Naive thymus-derived CD4-positive, alpha-beta T cell (primary cell): ENCODE results near the gene FBL. TPM values are rescaled to one million over a fixed set of nuclear protein-coding genes. Genes with fewer than 3 reads are reported as not detected.
A peak's percentile ranks its signal among the peaks of the same experiment; 100 is the strongest.

Source experiments
- ATAC-seq: fragments of 150-1000 bp; cut with Tn5 transposase; 2 replicates; pipeline ENCODE4 v1.10.0; 2021; ENCODE audit warnings: mild to moderate bottlenecking, moderate library complexity
- CTCF ChIA-PET: fragments of 350-600 bp; sonication (Branson Sonifier 250); formaldehyde crosslinking; loops from one replicate; lab custom pipeline; 2021; ENCODE audit warnings: antibody characterized with exemption; lab: Charles Lee
- POLR2A ChIA-PET: fragments of 350-600 bp; sonication (Branson Sonifier 250); formaldehyde crosslinking; loops from one replicate; lab custom pipeline; 2021; ENCODE audit warnings: antibody characterized with exemption, inconsistent platforms; lab: Charles Lee
- DNase-seq, 9 donors: peaks; one replicate each; pipeline versions ENCODE4 v3.0.0 to v3.0.0-alpha.2; 2020 to 2022; ENCODE audit warnings: mixed read lengths in 1 of 9
- H3K27ac ChIP-seq: one replicate; pipeline ENCODE4 v1.7.0; 2013; ENCODE audit warnings: mild to moderate bottlenecking, low read depth, low read length, moderate library complexity
- H3K27me3 ChIP-seq, 2 donors: one replicate each; pipeline ENCODE4 v1.7.0; 2013; ENCODE audit warnings: low read length in 2 of 2, mild to moderate bottlenecking in 2 of 2, moderate library complexity in 2 of 2; ENCODE audit not compliant: control insufficient read depth in 2 of 2, insufficient read depth in 2 of 2
- H3K36me3 ChIP-seq, 3 experiments: 1 replicate in 2 of 3; 2 replicates in 1 of 3; pipeline ENCODE4 v1.7.0; 2013; ENCODE audit warnings: low read length in 3 of 3, mild to moderate bottlenecking in 3 of 3, moderate library complexity in 1 of 3; ENCODE audit not compliant: insufficient read depth in 3 of 3, control insufficient read depth in 2 of 3
- H3K4me1 ChIP-seq, 2 donors: one replicate each; pipeline ENCODE4 v1.7.0; 2013; ENCODE audit warnings: low read length in 2 of 2, mild to moderate bottlenecking in 2 of 2, moderate library complexity in 1 of 2; ENCODE audit not compliant: control insufficient read depth in 2 of 2, insufficient read depth in 2 of 2
- H3K4me3 ChIP-seq: 2 replicates; pipeline ENCODE4 v1.7.0; 2013; ENCODE audit warnings: mild to moderate bottlenecking, low read length
- H3K9me3 ChIP-seq, 3 experiments: 1 replicate in 2 of 3; 2 replicates in 1 of 3; pipeline ENCODE4 v1.7.0; 2013; ENCODE audit warnings: low read length in 3 of 3; ENCODE audit not compliant: control insufficient read depth in 2 of 3
- H3K27ac Mint-ChIP-seq, 9 donors: one replicate each; pipeline ENCODE4 v1.8.0; 2020 to 2022; ENCODE audit warnings: mixed read lengths in 9 of 9, mild to moderate bottlenecking in 8 of 9, moderate library complexity in 5 of 9, inconsistent platforms in 2 of 9
- H3K27me3 Mint-ChIP-seq, 5 donors: one replicate each; pipeline ENCODE4 v1.8.0; 2021 to 2022; ENCODE audit warnings: mixed read lengths in 5 of 5, mild to moderate bottlenecking in 1 of 5
- H3K36me3 Mint-ChIP-seq, 5 donors: one replicate each; pipeline ENCODE4 v1.8.0; 2020 to 2022; ENCODE audit warnings: mixed read lengths in 5 of 5, mild to moderate bottlenecking in 3 of 5, inconsistent platforms in 1 of 5
- H3K4me1 Mint-ChIP-seq, 7 donors: one replicate each; pipeline ENCODE4 v1.8.0; 2020 to 2022; ENCODE audit warnings: mixed read lengths in 7 of 7, mild to moderate bottlenecking in 3 of 7, inconsistent platforms in 1 of 7
- H3K4me3 Mint-ChIP-seq, 10 donors: one replicate each; pipeline ENCODE4 v1.8.0; 2020 to 2022; ENCODE audit warnings: mild to moderate bottlenecking in 10 of 10, mixed read lengths in 10 of 10, moderate library complexity in 6 of 10, inconsistent platforms in 2 of 10
- H3K9me3 Mint-ChIP-seq, 11 donors: one replicate each; pipeline ENCODE4 v1.8.0; 2020 to 2022; ENCODE audit warnings: mixed read lengths in 11 of 11, mild to moderate bottlenecking in 4 of 11, inconsistent platforms in 1 of 11, moderate library complexity in 1 of 11
- intact Hi-C, 2 donors: fragments of 100-400 bp; cut with micrococcal nuclease; formaldehyde crosslinking; loops; one replicate each; pipeline ENCODE4 v1.15.1; 2023
- polyA plus RNA-seq, 2 donors: library from polyadenylated mRNA; unstranded; fragments of 300-500 nt; fragmentation: Illumina TruSeq; gene quantifications; one replicate each; pipeline ENCODE4 v1.2.3, GENCODE V29; 2021
- total RNA-seq, 6 experiments: library from RNA in 5 of 6; stranded (reverse) in 5 of 6; gene quantifications; 1 replicate in 5 of 6; 2 replicates in 1 of 6; pipeline ENCODE4 v1.2.3 and lab custom pipeline; 2021 to 2026

Gene FBL
- total and polyA plus RNA-seq, 7 experiments from 2014 or later = 222 to 387 (median 359) TPM

DNA sequence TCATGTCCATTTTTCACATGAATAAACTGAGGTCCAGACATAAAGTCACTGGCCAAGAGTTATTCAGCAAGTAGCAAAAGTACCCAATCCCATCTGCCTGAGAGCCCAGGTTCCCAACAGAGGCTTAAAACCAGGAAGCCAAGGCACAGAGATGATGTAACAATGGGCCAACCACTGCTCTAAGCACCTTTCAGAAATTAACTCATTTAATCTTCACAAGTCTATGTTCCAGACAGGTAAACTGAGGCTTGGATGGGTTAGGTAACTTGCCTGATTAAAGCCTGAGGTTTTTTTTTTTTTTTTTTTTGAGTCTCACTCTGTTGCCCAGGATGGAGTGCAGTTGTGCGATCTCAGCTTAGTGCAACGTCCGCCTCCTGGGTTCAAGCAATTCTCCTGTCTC, 8.2 kb downstream of the FBL start:
- H3K36me3 Mint-ChIP-seq = peaks cover 8 to 33% (median 24%) of the 10 kb centered on the region in 5 donors
- no peak overlapping the region for H3K4me3 ChIP-seq
- ATAC-seq (no peak), DNase-seq (no peak)
- H3K27me3 Mint-ChIP-seq = no peaks in the 10 kb centered on the region
- H3K36me3 ChIP-seq = peaks cover 17 to 60% (median 21%) of the 10 kb centered on the region in 3 experiments
- no peaks in the 10 kb centered on the region for H3K9me3 ChIP-seq
- no peak overlapping the region for H3K27ac ChIP-seq
- H3K27ac Mint-ChIP-seq = peak overlapping the region in 4 of 9 donors; percentile 8 to 68 (median 54)
- H3K4me1 ChIP-seq = peaks cover 7 to 15% of the 10 kb centered on the region in 2 donors
- no peak overlapping the region for H3K4me3 Mint-ChIP-seq
- intact Hi-C loops = loop anchor here in 1 of 2 donors (10.0 kb wide), 1 partner anchor 903 kb away; the partner anchor contains the start of genes MRPS12 and SARS2
- H3K27me3 ChIP-seq = no peaks in the 10 kb centered on the region
- CTCF ChIA-PET = interaction anchor here (1.2 kb wide), 1 partner anchor 133 kb away, joined by 3 read pairs; the partner anchor contains the start of gene PSMC4
- H3K9me3 Mint-ChIP-seq = no peaks in the 10 kb centered on the region
- POLR2A ChIA-PET = interaction anchor here (1.0 kb wide), 1 partner anchor 9 kb away, joined by 5 read pairs; no protein-coding TSS in a partner anchor
- H3K4me1 Mint-ChIP-seq = peaks cover 15 to 33% (median 24%) of the 10 kb centered on the region in 7 donors

DNA sequence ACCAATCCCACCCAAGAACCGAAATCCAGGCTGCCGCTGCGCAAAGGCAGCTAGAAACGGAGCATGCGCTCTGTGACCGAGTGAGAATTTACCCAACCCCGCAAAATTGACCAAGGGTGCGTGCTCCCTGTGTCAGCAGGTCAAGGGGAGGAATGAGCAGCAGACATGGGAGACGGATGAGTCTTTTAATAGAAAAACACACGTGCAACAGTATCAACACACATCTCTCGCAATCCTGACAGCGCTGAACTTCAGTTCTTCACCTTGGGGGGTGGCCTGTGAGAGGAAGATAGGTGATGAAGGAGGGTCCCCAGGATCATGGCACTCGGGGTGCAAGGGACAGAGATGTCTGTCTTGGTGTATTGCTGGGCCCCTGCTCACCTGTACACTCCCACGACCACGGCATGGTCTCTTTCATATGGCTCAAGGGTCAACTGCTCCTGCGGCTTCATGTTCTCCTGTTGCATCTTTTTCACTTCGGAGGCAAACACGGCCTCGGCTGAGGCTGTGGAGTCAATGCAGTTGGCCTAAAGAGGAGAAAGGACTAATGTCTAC, 11.8 kb downstream of the FBL start:
- ChIA-PET POLR2A (interaction anchor here (0.7 to 2.2 kb wide), 11 partner anchors 9 to 399 kb away, joined by 3 to 42 read pairs (median 6); partner anchors contain the start of genes FBL, PSMC4, RPS16 and SUPT5H), CTCF (interaction anchor here (1.1 to 1.4 kb wide), 3 partner anchors 9 to 42 kb away, joined by 5 to 10 read pairs (median 8); no protein-coding TSS in a partner anchor)
- H3K36me3 Mint-ChIP-seq = peaks cover 13 to 47% (median 26%) of the 10 kb centered on the region in 5 donors
- H3K27ac Mint-ChIP-seq = peak overlapping the region; percentile 85 to 96 (median 92)
- H3K27me3 Mint-ChIP-seq = no peaks in the 10 kb centered on the region
- peaks cover 0 to 3% (median 0%) of the 10 kb centered on the region in 11 donors for H3K9me3 Mint-ChIP-seq
- intact Hi-C loops = loop anchor here (1.0 to 10.0 kb wide), 12 partner anchors 10 to 1518 kb away; partner anchors contain the start of genes FBL (in 2 of the 2), PSMC4 (in 2 of the 2), HNRNPUL1 (in 1 of the 2) and MED29 (in 1 of the 2)
- DNase-seq (no peak), ATAC-seq (no peak)
- Histone ChIP-seq H3K27me3 (no peaks in the 10 kb centered on the region), H3K9me3 (no peaks in the 10 kb centered on the region), H3K4me3 (no peak overlapping the region), H3K4me1 (peaks cover 17 to 20% of the 10 kb centered on the region in 2 donors), H3K36me3 (peaks cover 21 to 69% (median 24%) of the 10 kb centered on the region in 3 experiments), H3K27ac (peak overlapping the region; percentile 96)
- peak overlapping the region; percentile 60 to 87 (median 78) for H3K4me3 Mint-ChIP-seq
- peaks cover 16 to 31% (median 25%) of the 10 kb centered on the region in 7 donors for H3K4me1 Mint-ChIP-seq

DNA sequence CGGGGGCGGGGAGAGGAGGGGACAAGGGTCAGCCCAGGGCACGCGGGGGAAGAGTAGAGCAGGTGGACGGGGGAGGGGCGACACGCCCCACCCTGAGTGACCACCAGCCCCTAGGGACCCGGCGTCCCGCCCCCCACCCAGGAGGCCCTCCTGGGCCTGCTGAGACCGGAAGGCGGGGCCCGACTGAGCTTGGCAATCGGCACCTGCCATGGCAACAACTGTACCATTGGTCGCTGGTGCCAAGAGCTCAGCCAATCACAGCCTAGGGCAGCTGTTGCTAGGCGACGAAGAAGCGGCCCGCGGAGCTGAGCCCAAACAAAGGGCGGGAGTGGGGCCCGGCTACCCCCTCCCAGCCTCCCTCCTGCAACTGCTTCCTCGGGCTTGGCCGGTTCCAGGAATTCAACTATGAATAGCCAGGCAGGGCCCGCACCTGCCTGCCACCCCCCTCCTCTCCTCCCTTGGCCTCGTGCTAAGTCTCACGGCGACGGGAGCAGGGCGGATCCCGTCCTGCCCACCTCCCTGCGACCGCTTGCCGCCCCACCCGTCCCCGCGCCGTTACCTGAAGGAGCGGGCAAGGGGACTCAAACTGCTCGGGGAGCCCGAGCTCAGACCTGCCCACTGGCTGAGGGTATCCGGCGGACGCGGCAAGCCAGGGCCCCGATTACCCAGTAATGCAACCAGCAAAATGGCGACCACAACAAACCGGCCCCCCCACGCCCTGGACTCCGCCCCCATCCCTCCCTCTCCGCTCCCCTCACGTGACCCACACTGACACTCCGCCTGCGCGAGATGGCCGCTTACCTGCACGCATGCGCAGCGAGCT, 12.5 kb downstream of the FBL start, which contains the start of gene DYRK1B:
Gene DYRK1B, minus strand, starts transcription at position 699 of the 823 bp plus-strand sequence. CDS start 2,295 bp downstream, outside the sequence.
- H3K9me3 Mint-ChIP-seq = peaks cover 0 to 3% (median 0%) of the 10 kb centered on the region in 11 donors
- Histone ChIP-seq H3K27me3 (no peaks in the 10 kb centered on the region), H3K27ac (peak within 1 kb of the TSS; percentile 96), H3K4me1 (peaks cover 17 to 23% of the 10 kb centered on the region in 2 donors), H3K36me3 (peaks cover 17 to 63% (median 18%) of the 10 kb centered on the region in 3 experiments), H3K4me3 (peak within 1 kb of the TSS; percentile 100), H3K9me3 (no peaks in the 10 kb centered on the region)
- ChIA-PET CTCF (interaction anchor here (1.1 to 1.4 kb wide), 3 partner anchors 10 to 41 kb away, joined by 5 to 10 read pairs (median 8); no protein-coding TSS in a partner anchor), POLR2A (interaction anchor here (0.7 to 2.2 kb wide), 12 partner anchors 9 to 398 kb away, joined by 3 to 42 read pairs (median 5); partner anchors contain the start of genes FBL, PSMC4, RPS16 and SUPT5H)
- H3K36me3 Mint-ChIP-seq = peaks cover 13 to 46% (median 27%) of the 10 kb centered on the region in 5 donors
- peak within 1 kb of the TSS; percentile 60 to 88 (median 81) for H3K4me3 Mint-ChIP-seq
- ATAC-seq (peak; percentile 92), DNase-seq (peak; percentile 90 to 99 (median 98))
- H3K4me1 Mint-ChIP-seq = peaks cover 19 to 37% (median 27%) of the 10 kb centered on the region in 7 donors
- H3K27me3 Mint-ChIP-seq = no peaks in the 10 kb centered on the region
- H3K27ac Mint-ChIP-seq = peak within 1 kb of the TSS; percentile 85 to 96 (median 92)
- intact Hi-C loops = loop anchor here (1.0 to 10.0 kb wide), 17 partner anchors 9 to 1519 kb away; partner anchors contain the start of genes FBL (in 2 of the 2), PSMC4 (in 2 of the 2), AKT2 (in 1 of the 2) and C19orf47 (in 1 of the 2)

DNA sequence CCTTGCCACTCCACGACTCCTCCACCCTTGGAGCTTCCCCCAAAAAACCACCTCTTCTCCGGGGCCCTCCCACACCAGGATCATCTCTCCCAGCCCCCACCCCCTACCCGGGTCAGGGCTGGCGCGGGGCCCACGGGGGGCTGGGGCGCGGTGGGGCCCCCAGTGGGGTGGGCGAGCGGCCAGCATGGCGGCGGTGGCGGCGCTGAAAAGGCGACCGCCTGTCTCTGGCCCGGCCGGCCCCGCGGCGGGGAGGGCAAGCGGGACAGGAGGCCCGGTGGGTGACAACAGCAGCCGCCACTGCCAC, 13.1 kb downstream of the FBL start:
- Histone ChIP-seq H3K27me3 (no peaks in the 10 kb centered on the region), H3K4me3 (peak overlapping the region; percentile 100), H3K4me1 (peaks cover 17 to 28% of the 10 kb centered on the region in 2 donors), H3K36me3 (peaks cover 14 to 61% (median 17%) of the 10 kb centered on the region in 3 experiments), H3K27ac (peak overlapping the region; percentile 96), H3K9me3 (no peaks in the 10 kb centered on the region)
- Mint-ChIP-seq H3K4me3 (peak overlapping the region; percentile 60 to 88 (median 80)), H3K4me1 (peaks cover 19 to 42% (median 29%) of the 10 kb centered on the region in 7 donors), H3K9me3 (peaks cover 0 to 3% (median 0%) of the 10 kb centered on the region in 11 donors), H3K27me3 (no peaks in the 10 kb centered on the region), H3K36me3 (peaks cover 13 to 48% (median 30%) of the 10 kb centered on the region in 5 donors), H3K27ac (peak overlapping the region in 8 of 9 donors; percentile 67 to 92 (median 86))
- no peak for ATAC-seq
- intact Hi-C loops = loop anchor here (1.0 to 10.0 kb wide), 13 partner anchors 9 to 1519 kb away; partner anchors contain the start of genes AKT2 (in 1 of the 2), C19orf47 (in 1 of the 2), HNRNPUL1 (in 1 of the 2) and MED29 (in 1 of the 2)
- POLR2A ChIA-PET = interaction anchor here (0.9 to 2.2 kb wide), 8 partner anchors 8 to 398 kb away, joined by 3 to 42 read pairs (median 8); partner anchors contain the start of genes FBL, PSMC4, RPS16 and SUPT5H
- no peak for DNase-seq
- CTCF ChIA-PET = interaction anchor here (1.2 to 1.4 kb wide), 2 partner anchors 10 to 12 kb away, joined by 8 to 10 read pairs; no protein-coding TSS in a partner anchor

DNA sequence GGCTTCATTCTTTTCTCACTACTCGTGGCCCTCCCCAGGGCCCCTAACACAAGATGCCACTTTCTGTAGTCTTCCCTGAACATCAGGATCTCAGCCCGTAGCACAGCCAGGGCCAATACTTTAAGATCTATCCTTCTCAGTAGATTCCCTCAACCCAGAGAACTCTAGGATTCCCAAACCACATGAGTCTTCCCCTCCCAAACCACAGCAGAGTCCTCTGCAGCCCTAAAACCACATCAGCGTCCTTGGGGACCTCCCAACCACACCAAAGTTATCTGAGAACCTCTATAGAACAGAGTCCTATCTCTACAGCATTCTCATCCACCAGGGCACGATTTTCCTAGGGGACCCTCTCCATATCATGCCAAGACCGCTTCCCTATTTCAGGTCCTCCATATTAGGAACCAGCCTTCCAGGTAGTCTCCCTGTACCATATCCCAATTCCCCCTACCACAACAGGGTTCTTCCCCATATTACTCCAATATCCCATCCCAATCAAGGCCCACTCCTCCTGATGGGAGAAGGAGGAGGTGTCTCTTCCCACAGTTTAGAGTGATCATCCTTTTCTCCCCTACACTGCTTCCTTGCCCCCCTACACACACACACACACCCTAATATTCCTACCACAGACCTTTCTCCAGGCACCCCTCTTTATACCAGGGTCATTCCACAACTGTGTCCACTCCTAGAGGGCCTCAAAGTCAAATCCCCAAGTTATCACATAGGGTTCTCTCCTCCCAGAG, 13.7 kb downstream of the FBL start:
- H3K36me3 Mint-ChIP-seq = peaks cover 13 to 48% (median 27%) of the 10 kb centered on the region in 5 donors

More for the DNA sequence above, 13.7 kb downstream of the FBL start:
- H3K27ac ChIP-seq = peak overlapping the region; percentile 96
- Mint-ChIP-seq H3K27me3 (no peaks in the 10 kb centered on the region), H3K4me1 (peaks cover 19 to 42% (median 29%) of the 10 kb centered on the region in 7 donors), H3K9me3 (peaks cover 0 to 3% (median 0%) of the 10 kb centered on the region in 11 donors), H3K27ac (peak overlapping the region; percentile 67 to 92 (median 86)), H3K4me3 (peak overlapping the region; percentile 60 to 88 (median 77))
- no peak for ATAC-seq
- H3K27me3 ChIP-seq = no peaks in the 10 kb centered on the region
- peaks cover 17 to 28% of the 10 kb centered on the region in 2 donors for H3K4me1 ChIP-seq
- H3K9me3 ChIP-seq = no peaks in the 10 kb centered on the region
- CTCF ChIA-PET = interaction anchor here (1.4 kb wide), 1 partner anchor 11 kb away, joined by 10 read pairs; no protein-coding TSS in a partner anchor
- DNase-seq = peak in 1 of 9 donors; percentile 22
- intact Hi-C loops = loop anchor here (1.0 to 10.0 kb wide), 13 partner anchors 8 to 1520 kb away; partner anchors contain the start of genes AKT2 (in 1 of the 2), C19orf47 (in 1 of the 2), HNRNPUL1 (in 1 of the 2) and MED29 (in 1 of the 2)
- H3K36me3 ChIP-seq = peaks cover 8 to 58% (median 12%) of the 10 kb centered on the region in 3 experiments
- POLR2A ChIA-PET = interaction anchor here (1.8 to 2.2 kb wide), 4 partner anchors 8 to 397 kb away, joined by 6 to 42 read pairs (median 15); partner anchors contain the start of genes FBL, RPS16 and ZNF546
- peak overlapping the region; percentile 100 for H3K4me3 ChIP-seq
